ENCODE measurements around the gene YWHAE.
"Not testable (repeated sequence)": the region's sequence is repeated elsewhere in the genome, so short reads cannot be mapped to it uniquely, and the experiment has no call there.

YWHAE gene

DNA sequence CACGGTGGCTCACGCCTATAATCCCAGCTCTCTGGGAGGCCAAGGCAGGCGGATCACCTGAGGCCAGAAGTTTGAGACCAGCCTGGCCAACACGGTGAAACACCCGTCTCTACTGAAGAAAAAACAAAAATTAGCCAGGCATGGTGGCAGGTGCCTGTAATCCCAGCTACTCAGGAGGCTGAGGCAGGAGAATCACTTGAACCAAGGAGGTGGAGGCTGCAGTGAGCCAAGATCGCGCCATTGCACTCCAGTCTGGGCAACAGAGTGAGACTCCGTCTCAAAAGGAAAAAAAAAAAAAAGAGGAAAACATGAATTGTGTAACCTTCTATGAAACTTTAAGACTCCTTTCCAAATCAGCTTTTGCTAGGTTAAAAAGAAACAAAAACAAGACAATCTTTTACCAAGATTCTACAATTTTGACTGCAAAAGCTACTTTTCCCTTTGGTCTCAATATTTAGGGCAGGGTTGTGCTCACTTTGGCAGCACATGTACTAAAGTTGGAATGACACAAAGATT lies 13.3 kb downstream of the YWHAE start:
- not testable (repeated sequence) for H3K9me3 Mint-ChIP-seq, H3K36me3 Mint-ChIP-seq, H3K27me3 Mint-ChIP-seq
- H3K27ac Mint-ChIP-seq, result peak overlapping the region; percentile 23
- peaks cover 61% of the 10 kb centered on the region for H3K4me1 Mint-ChIP-seq
- H3K4me3 Mint-ChIP-seq, result peak overlapping the region; percentile 7

DNA sequence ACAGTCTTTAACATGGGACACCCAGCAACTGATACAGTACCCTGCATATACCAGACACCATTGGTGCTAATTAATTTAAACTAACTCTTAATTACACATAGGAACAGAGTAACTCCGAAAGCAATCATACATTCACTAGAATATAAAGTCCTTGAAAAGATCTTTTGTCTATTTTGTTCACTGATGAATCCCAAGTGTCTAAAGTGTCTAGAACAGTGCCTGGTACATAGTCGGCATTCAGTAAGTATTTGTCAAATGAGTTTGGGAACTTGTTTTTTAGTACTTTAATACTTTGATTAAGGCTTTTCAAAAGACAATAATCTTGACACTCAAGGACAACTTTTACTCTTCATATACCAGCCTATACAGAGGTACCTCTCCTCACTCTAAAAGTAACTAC lies 13.8 kb downstream of the YWHAE start:
- Mint-ChIP-seq H3K36me3 (no peaks in the 10 kb centered on the region), H3K27me3 (no peaks in the 10 kb centered on the region), H3K4me3 (peak overlapping the region; percentile 7), H3K27ac (peak overlapping the region; percentile 23), H3K4me1 (peaks cover 61% of the 10 kb centered on the region), H3K9me3 (no peaks in the 10 kb centered on the region)

DNA sequence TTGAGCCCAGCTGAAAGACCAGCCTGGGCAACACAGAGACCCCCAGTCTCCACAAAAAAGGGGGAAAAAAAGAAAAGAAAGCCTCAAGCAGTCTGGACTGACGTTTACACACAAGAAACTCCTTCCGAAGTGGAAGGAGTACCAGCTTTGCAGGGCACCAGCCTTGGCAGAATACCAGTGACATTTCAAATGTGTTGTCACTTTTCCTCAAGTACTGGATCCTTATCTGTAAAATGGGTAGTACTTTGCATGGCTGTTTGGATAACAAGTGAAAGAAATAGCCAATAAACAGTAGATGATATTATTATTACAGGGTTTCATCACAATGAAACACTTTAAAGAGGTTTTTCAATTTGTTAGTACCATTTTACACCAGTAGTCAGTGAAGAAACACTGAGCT lies 14.2 kb downstream of the YWHAE start:
- H3K9me3 Mint-ChIP-seq, result no peaks in the 10 kb centered on the region
- no peak overlapping the region for H3K4me3 Mint-ChIP-seq
- no peaks in the 10 kb centered on the region for H3K36me3 Mint-ChIP-seq
- H3K27ac Mint-ChIP-seq, result no peak overlapping the region
- H3K4me1 Mint-ChIP-seq, result peaks cover 60% of the 10 kb centered on the region
- no peaks in the 10 kb centered on the region for H3K27me3 Mint-ChIP-seq

DNA sequence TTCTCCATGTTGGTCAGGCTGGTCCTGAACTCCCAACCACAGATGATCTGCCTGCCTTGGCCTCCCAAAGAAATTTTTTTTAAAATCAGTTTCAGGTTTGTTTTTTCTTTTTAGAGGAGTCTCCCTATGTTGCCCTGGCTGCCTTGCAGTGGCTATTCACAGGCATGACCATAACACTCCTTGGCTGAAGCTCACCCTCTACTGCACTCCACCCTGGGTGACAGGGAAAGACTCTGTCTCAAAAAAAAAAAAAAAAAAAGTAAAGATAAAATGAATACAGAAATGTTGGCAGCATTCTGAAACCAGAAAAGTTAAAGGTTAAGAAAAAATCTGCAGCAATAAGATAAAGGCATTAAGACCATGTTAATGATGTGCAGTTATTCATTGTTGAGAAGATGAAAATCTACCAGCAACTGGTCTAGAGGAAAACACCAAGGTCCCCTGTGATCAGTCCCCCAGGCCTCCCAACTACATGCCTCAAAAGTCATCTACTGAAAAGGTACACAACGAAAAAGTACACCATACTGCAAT lies 15.1 kb downstream of the YWHAE start:
- Mint-ChIP-seq H3K4me1 (peaks cover 60% of the 10 kb centered on the region), H3K36me3 (no peaks in the 10 kb centered on the region), H3K27ac (no peak overlapping the region), H3K9me3 (no peaks in the 10 kb centered on the region), H3K4me3 (no peak overlapping the region), H3K27me3 (no peaks in the 10 kb centered on the region)

DNA sequence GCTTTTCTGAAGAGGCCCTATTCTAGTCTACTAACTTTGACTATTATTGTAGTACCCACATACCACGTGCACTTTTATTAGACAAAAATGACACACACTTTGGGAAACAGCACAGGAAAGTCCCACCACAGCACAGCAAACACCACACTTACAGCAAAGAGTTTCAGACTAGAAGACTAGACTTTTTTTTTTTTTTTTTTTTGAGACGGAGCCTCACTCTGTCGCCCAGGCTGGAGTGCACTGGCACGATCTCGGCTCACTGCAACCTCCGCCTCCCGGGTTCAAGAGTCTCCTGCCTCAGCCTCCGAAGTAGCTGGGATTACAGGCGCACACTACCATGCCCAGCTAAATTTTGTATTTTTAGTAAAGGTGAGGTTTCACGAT lies 20.1 kb downstream of the YWHAE start:
- H3K4me3 Mint-ChIP-seq, result peak overlapping the region; percentile 65
- H3K27me3 Mint-ChIP-seq, result no peaks in the 10 kb centered on the region
- H3K27ac Mint-ChIP-seq, result peak overlapping the region; percentile 86
- H3K9me3 Mint-ChIP-seq, result no peaks in the 10 kb centered on the region
- H3K36me3 Mint-ChIP-seq, result peaks cover 2% of the 10 kb centered on the region
- peaks cover 72% of the 10 kb centered on the region for H3K4me1 Mint-ChIP-seq

DNA sequence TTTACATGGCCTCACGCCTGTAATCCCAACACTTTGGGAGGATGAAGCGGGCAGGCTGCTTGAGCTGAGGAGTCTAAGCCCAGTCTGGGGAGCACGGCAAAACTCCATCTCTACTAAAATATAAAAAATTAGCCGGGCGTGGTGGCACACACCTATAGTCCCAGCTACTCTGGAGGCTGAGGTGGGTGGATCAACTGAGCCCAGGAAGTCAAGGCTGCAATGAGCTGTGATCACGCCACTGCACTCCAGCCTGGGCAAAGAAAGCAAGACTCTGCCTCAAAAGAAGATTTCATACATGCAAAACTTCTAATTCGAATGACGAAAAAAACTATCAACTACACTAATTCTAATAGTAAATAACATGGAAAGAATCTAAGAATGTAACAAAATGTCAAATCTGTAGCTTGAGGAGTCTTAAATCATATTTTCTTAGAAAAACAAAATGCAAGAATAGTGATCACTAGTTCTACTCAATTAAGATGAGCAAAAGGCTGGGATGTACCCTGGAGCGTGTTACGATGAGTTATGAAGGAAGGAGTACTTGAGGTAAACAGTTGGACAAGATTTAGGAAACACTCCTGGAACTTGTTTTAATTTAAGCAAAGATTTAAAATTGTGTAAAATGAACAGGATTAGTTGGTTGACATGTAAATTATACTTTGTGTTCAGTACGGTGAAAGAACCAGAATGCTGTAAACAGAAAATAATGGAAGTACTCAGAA lies 20.7 kb downstream of the YWHAE start:
- no peaks in the 10 kb centered on the region for H3K27me3 Mint-ChIP-seq
- H3K36me3 Mint-ChIP-seq, result peaks cover 2% of the 10 kb centered on the region
- H3K4me1 Mint-ChIP-seq, result peaks cover 76% of the 10 kb centered on the region
- H3K9me3 Mint-ChIP-seq, result no peaks in the 10 kb centered on the region
- peak overlapping the region; percentile 20 for H3K27ac Mint-ChIP-seq
- H3K4me3 Mint-ChIP-seq, result peak overlapping the region; percentile 65

DNA sequence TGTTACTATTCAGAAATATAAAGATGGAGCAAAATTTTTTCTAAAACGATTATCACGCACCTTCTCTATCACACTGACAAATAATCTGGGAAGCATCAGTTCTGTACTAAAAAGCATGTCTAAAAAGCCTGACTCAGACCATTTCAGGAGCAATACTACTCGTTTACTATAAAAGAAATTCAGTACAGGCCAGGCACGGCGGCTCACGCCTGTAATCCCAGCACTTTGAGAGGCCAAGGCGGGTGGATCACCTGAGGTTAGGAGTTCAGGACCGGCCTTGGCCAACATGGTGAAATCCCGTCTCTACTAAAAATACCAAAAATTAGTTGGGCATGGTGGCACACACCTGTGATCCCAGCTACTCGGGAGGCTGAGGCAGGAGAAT lies 21.6 kb downstream of the YWHAE start:
- not testable (repeated sequence) for H3K4me3 Mint-ChIP-seq, H3K27me3 Mint-ChIP-seq, H3K27ac Mint-ChIP-seq, H3K36me3 Mint-ChIP-seq, H3K9me3 Mint-ChIP-seq
- H3K4me1 Mint-ChIP-seq, result peaks cover 82% of the 10 kb centered on the region

DNA sequence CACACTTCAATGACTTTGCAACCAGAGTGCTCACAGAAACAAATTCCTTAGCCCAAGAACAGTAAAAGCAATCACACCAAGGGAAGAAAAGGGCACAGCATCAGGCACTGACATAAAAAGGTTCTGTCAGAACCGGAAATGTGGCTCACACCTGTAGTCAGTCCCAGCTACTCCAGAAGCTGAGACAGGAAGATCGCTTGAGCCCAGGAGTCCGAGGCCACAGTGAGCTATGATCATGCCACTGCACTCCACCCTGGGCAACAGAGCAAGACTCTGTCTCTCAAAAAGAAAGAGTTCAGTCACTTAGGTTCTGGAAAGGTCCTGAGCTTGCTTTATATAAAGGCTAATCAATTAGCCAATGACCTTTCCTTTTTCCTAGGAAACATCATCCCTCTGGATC lies 22.7 kb downstream of the YWHAE start:
- H3K27ac Mint-ChIP-seq, result peak overlapping the region; percentile 80
- peak overlapping the region; percentile 51 for H3K4me3 Mint-ChIP-seq
- no peaks in the 10 kb centered on the region for H3K9me3 Mint-ChIP-seq
- no peaks in the 10 kb centered on the region for H3K27me3 Mint-ChIP-seq
- H3K36me3 Mint-ChIP-seq, result peaks cover 2% of the 10 kb centered on the region
- peaks cover 91% of the 10 kb centered on the region for H3K4me1 Mint-ChIP-seq

DNA sequence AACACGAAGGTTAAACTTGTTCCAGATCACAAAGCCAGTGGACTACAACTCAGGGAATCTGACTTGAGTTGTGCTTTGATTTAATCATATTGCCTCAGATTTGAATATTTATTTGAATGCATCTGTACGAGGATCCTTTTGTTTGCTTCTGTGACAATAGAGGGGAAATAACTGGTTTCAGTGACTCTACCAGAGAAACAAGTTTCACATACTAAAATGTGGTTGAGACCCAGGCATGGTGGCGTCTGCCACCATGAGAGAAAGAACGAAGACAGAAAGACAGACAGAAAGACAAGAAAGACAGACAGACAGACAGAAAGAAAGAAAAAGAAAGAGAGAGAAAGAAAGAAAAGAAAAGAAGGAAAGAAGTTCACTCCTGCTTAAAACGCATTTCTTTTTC lies 24.0 kb downstream of the YWHAE start:
- peaks cover 90% of the 10 kb centered on the region for H3K4me1 Mint-ChIP-seq
- H3K27me3 Mint-ChIP-seq, result no peaks in the 10 kb centered on the region
- peak overlapping the region; percentile 70 for H3K4me3 Mint-ChIP-seq
- H3K9me3 Mint-ChIP-seq, result no peaks in the 10 kb centered on the region
- peaks cover 2% of the 10 kb centered on the region for H3K36me3 Mint-ChIP-seq
- peak overlapping the region; percentile 95 for H3K27ac Mint-ChIP-seq

DNA sequence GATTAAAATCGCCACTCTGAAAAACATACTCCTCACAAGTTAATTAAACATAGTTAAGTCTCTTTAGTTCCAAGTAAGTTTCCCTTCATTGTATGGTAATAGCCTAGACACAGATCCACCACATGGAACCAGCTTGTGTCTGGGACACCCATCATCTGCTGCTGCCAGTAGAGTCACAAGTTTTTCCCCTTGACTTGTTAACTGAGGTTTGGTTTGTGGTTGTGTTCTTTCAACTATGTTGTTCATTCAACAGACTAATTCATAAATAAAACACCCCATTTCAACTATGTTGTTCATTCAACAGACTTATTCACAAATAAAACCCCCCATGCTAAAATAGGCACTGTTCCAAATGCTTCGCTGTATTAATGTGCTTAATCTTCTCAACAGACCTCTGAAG lies 24.4 kb downstream of the YWHAE start:
- Mint-ChIP-seq H3K9me3 (no peaks in the 10 kb centered on the region), H3K4me1 (peaks cover 89% of the 10 kb centered on the region), H3K36me3 (peaks cover 2% of the 10 kb centered on the region)

DNA sequence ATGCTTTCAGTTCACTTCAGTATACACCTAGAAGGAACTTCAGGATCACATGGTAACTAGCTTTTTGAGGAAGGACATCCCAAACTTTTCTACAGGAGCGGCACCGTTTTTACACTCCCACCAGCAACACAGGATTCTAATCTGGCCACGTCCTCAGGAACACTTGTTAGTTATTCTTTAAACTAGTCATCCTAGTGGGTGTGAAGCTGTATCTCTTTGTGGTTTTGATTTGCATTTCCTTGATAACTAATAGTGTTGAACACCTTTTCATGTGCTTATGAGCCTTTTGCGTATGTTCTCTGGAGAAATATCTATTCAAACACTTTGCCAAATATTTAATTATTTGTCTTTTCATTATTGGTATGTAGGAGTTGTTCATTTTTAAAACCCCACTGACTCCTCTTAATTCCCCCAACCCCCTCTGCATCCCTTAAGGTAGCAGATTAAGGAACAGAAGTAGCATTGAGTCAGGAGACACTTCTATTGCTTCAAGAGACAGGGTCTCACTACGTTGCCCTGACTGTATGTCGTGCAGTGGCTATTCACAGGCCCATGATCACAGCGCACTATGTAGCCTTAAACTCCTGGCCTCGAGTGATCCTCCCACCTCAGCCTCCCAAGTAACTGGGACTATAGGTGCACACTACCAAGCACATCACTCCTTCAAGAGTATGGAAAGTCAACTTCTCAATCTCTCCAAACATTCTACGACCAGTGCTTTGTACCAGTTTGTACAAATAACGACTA lies 25.4 kb downstream of the YWHAE start:
- peak overlapping the region; percentile 95 for H3K27ac Mint-ChIP-seq
- H3K9me3 Mint-ChIP-seq, result no peaks in the 10 kb centered on the region
- peaks cover 2% of the 10 kb centered on the region for H3K36me3 Mint-ChIP-seq
- peak overlapping the region; percentile 70 for H3K4me3 Mint-ChIP-seq
- peaks cover 81% of the 10 kb centered on the region for H3K4me1 Mint-ChIP-seq
- H3K27me3 Mint-ChIP-seq, result no peaks in the 10 kb centered on the region

More for the DNA sequence above, 24.4 kb downstream of the YWHAE start:
- peak overlapping the region; percentile 95 for H3K27ac Mint-ChIP-seq
- H3K27me3 Mint-ChIP-seq, result no peaks in the 10 kb centered on the region
- H3K4me3 Mint-ChIP-seq, result peak overlapping the region; percentile 70

DNA sequence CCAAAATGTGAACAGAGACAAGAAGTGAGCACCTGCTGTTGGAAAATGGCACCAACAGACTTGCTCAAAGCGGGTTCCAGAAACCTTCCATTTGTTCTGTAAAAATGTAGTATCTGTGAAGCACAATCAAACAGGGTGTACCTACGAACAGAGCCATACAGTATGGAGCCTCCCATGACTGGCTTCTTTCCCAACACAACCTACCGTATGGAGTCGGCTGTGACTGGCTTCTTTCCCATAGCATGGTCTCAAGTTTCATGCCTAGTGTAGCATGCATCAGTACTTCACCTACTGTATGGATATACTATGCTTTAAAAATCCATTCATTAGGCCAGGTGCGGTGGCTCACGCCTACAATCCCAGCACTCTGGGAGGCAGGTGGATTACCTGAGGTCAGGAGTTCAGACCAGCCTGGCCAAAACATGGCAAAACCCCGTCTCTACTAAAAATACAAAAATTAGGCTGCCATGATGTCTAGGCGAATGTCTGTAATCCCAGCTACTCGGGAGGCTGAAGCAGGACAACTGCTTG lies 26.2 kb downstream of the YWHAE start:
- Mint-ChIP-seq H3K27ac (no peak overlapping the region), H3K4me1 (peaks cover 78% of the 10 kb centered on the region), H3K36me3 (peaks cover 2% of the 10 kb centered on the region), H3K4me3 (no peak overlapping the region), H3K9me3 (no peaks in the 10 kb centered on the region), H3K27me3 (no peaks in the 10 kb centered on the region)

DNA sequence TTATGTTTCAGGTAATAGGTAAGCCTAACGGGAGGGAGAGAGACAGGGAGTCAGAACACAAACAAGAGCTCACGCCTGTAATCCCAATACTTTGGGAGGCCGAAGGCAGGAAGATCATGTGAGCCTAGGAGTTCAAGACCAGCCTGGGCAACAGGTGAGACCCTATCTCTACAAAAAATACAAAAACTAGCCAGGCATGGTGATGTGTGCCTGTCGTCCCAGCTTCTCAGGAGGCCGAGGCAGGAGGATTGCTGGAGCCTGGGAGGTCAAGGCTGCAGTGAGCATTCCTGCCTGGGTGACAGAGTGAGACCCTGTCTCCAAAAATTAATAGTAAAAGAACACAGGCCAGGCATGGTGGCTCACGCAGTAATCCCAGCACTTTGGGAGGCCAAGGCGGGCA lies 27.4 kb downstream of the YWHAE start:
- Mint-ChIP-seq H3K4me3 (peak overlapping the region; percentile 15), H3K36me3 (peaks cover 2% of the 10 kb centered on the region), H3K9me3 (no peaks in the 10 kb centered on the region), H3K4me1 (peaks cover 71% of the 10 kb centered on the region), H3K27ac (peak overlapping the region; percentile 80), H3K27me3 (no peaks in the 10 kb centered on the region)

DNA sequence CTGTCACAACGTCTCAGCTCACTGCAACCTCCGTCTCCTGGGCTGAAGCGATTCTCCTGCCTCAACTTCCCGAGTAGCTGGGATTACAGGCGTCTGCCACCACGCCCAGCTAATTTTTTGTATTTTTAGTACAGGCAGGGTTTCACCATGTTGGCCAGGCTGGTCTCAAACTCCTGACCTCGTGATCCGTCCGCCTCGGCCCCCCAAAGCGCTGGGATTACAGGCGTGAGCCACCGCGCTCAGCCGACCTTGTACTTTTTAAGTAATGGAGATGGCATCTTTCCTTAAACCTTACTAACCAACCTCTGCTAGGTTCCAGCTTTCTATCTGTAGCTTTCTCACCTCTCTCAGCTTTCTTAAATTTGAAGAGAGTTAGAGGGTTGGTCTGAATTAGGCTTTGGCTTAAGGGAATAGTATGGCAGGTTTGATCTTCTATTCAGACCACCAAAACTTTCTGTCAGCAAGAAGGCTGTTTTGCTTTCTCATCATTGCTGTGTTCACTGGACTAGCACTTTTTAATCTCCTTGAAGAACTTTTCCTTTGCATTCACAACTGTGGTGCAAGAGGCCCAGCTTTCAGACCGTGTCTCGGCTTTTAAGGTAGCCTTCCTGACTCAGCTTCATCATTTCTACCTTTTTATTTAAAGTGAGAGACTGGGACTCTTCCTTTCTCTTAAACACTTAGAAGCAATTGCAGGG lies 28.0 kb downstream of the YWHAE start:
- Mint-ChIP-seq H3K4me1 (peaks cover 71% of the 10 kb centered on the region), H3K27me3 (no peaks in the 10 kb centered on the region), H3K9me3 (no peaks in the 10 kb centered on the region), H3K27ac (peak overlapping the region; percentile 80), H3K36me3 (peaks cover 2% of the 10 kb centered on the region), H3K4me3 (peak overlapping the region; percentile 15)

DNA sequence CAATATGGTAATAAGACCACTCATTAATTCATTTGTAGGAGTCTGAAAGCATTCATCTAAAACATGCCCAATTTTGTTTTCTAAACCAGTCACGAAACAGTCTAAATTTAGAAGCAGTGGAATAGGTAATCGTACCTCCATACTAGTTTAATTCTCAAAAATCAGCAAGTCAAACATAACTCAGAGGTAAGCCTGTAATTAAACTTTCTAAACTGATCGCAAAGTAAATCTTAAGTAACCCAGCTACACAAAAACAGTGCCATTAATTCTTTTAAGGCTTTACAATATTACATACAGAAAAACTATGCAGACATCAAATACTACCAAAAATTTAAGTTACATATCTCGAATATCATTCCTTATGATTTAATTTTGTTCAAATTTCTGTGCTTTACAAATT lies 31.4 kb downstream of the YWHAE start:
- Mint-ChIP-seq H3K9me3 (no peaks in the 10 kb centered on the region), H3K36me3 (peaks cover 5% of the 10 kb centered on the region), H3K4me1 (peaks cover 59% of the 10 kb centered on the region), H3K27ac (no peak overlapping the region), H3K4me3 (no peak overlapping the region), H3K27me3 (no peaks in the 10 kb centered on the region)

All from activated naive CD4-positive, alpha-beta T cell treated with anti-CD3 and anti-CD28 coated beads, Interleukin-2, amount 50 U/mL, for 24 hours (primary cell).